AG04449 (cell line): ENCODE data around the gene FAM120A.

Experiments
- CTCF ChIA-PET: fragments of 350-600 bp; formaldehyde crosslinking; extraction: SDS; loops from one replicate; lab custom pipeline; 2021; ENCODE audit warnings: antibody characterized with exemption; lab: Yijun Ruan, JAX
- POLR2A ChIA-PET: fragments of 400-600, 350-600 bp; formaldehyde crosslinking; extraction: SDS; loops from one replicate; lab custom pipeline; 2020; ENCODE audit warnings: antibody characterized with exemption, inconsistent platforms; lab: Yijun Ruan, JAX
- DNase-seq: peaks from one replicate; pipeline ENCODE4 v3.0.0-alpha.2; 2010; ENCODE audit warnings: low read depth, low spot score
- H3K4me3 ChIP-seq: 2 replicates; pipeline ENCODE4 v1.5.1; 2011; ENCODE audit warnings: low read depth, mild to moderate bottlenecking, control low read depth, low read length
- CTCF ChIP-seq: IDR thresholded peaks from one replicate; pipeline ENCODE4 v1.5.1; 2011; ENCODE audit warnings: mild to moderate bottlenecking, moderate library complexity, low read length, control low read depth, inconsistent platforms; ENCODE audit not compliant: insufficient read depth; ENCODE audit errors: missing control alignments

FAM120A gene

GRCh38 chr9:93566408-93567270 is 115.2 kb downstream of the FAM120A start:
- DNase-seq: peak; percentile 50
- ChIA-PET CTCF (interaction anchor here (0.6 to 3.7 kb wide), 54 partner anchors 8 to 603 kb away, joined by 3 to 94 read pairs (median 5); partner anchors contain the start of genes FAM120A and FAM120AOS), POLR2A (interaction anchor here (0.5 to 1.3 kb wide), 8 partner anchors 8 to 1375 kb away, joined by 3 to 14 read pairs (median 4); partner anchors contain the start of gene PHF2)
- peak overlapping the region; percentile 70 for H3K4me3 ChIP-seq
- peak; percentile 98 for TF ChIP-seq CTCF

GRCh38 chr9:93567271-93567959 is 115.9 kb downstream of the FAM120A start:
- DNase-seq: no peak
- peak overlapping the region; percentile 70 for H3K4me3 ChIP-seq
- POLR2A ChIA-PET: interaction anchor here (1.3 kb wide), 2 partner anchors 9 to 11 kb away, joined by 6 to 14 read pairs; partner anchors contain the start of gene PHF2
- TF ChIP-seq CTCF: no peak
- CTCF ChIA-PET: interaction anchor here (0.9 to 3.7 kb wide), 17 partner anchors 7 to 458 kb away, joined by 3 to 94 read pairs (median 9); partner anchors contain the start of gene FAM120A

GRCh38 chr9:93568169-93568568 is 116.7 kb downstream of the FAM120A start:
- ChIA-PET POLR2A (no interaction called here), CTCF (no interaction called here)
- no peak for TF ChIP-seq CTCF
- DNase-seq: no peak
- no peak overlapping the region for H3K4me3 ChIP-seq

- CTCF ChIA-PET: interaction anchor here (1.0 kb wide), 1 partner anchor 409 kb away, joined by 4 read pairs; no protein-coding TSS in a partner anchor
- DNase-seq: no peak
Measured at GRCh38 chr9:93569621-93570174, 118.2 kb downstream of the FAM120A start.

GRCh38 chr9:93572221-93572620 is 120.7 kb downstream of the FAM120A start:
- ChIA-PET CTCF (no interaction called here), POLR2A (no interaction called here)
- no peak for DNase-seq
- TF ChIP-seq CTCF: no peak
- no peak overlapping the region for H3K4me3 ChIP-seq

More at GRCh38 chr9:93569621-93570174, 118.2 kb downstream of the FAM120A start:
- TF ChIP-seq CTCF: no peak
- no peak overlapping the region for H3K4me3 ChIP-seq
- POLR2A ChIA-PET: no interaction called here
